ENCODE results near the gene GPC5.
"Not testable (repeated sequence)": the region's sequence is repeated elsewhere in the genome, so short reads cannot be mapped to it uniquely, and the experiment has no call there.

Gene GPC5

GRCh38 chr13:92668157-92668556 is 1269.7 kb downstream of the GPC5 start:
- DNase-seq (ENCODE audit: low spot score), result no peak

GRCh38 chr13:92670096-92670495 is 1271.7 kb downstream of the GPC5 start:
- DNase-seq (ENCODE audit: low spot score), result no peak

- no peak for DNase-seq (ENCODE audit: low spot score)
Observed at GRCh38 chr13:92671821-92672220, 1273.4 kb downstream of the GPC5 start.

GRCh38 chr13:92676246-92676645 is 1277.8 kb downstream of the GPC5 start:
- DNase-seq (ENCODE audit: low spot score), result no peak

GRCh38 chr13:92677571-92677970 is 1279.2 kb downstream of the GPC5 start:
- DNase-seq (ENCODE audit: low spot score), result no peak

- DNase-seq (ENCODE audit: low spot score), result no peak
Observed at GRCh38 chr13:92679602-92680001, 1281.2 kb downstream of the GPC5 start.

- no peak for DNase-seq (ENCODE audit: low spot score)
Observed at GRCh38 chr13:92681239-92681638, 1282.8 kb downstream of the GPC5 start.

- DNase-seq (ENCODE audit: low spot score), result no peak
Observed at GRCh38 chr13:92682832-92683517, 1284.6 kb downstream of the GPC5 start.

- no peak for DNase-seq (ENCODE audit: low spot score)
Observed at GRCh38 chr13:92694047-92694446, 1295.6 kb downstream of the GPC5 start.

- not testable (repeated sequence) for DNase-seq (ENCODE audit: low spot score)
Observed at GRCh38 chr13:92695827-92696226, 1297.4 kb downstream of the GPC5 start.

- no peak for DNase-seq (ENCODE audit: low spot score)
Observed at GRCh38 chr13:92716749-92717148, 1318.3 kb downstream of the GPC5 start.

GRCh38 chr13:92717857-92718256 is 1319.4 kb downstream of the GPC5 start:
- DNase-seq (ENCODE audit: low spot score), result no peak

- DNase-seq (ENCODE audit: low spot score), result no peak
Observed at GRCh38 chr13:92719868-92720267, 1321.4 kb downstream of the GPC5 start.

GRCh38 chr13:92721620-92722019 is 1323.2 kb downstream of the GPC5 start:
- no peak for DNase-seq (ENCODE audit: low spot score)

GRCh38 chr13:92727118-92727517 is 1328.7 kb downstream of the GPC5 start:
- no peak for DNase-seq (ENCODE audit: low spot score)

GRCh38 chr13:92734068-92734467 is 1335.6 kb downstream of the GPC5 start:
- DNase-seq (ENCODE audit: low spot score), result no peak

GRCh38 chr13:92734545-92734944 is 1336.1 kb downstream of the GPC5 start:
- DNase-seq (ENCODE audit: low spot score), result no peak

- no peak for DNase-seq (ENCODE audit: low spot score)
Observed at GRCh38 chr13:92735909-92736308, 1337.5 kb downstream of the GPC5 start.

- no peak for DNase-seq (ENCODE audit: low spot score)
Observed at GRCh38 chr13:92739306-92739818, 1340.9 kb downstream of the GPC5 start.

- no peak for DNase-seq (ENCODE audit: low spot score)
Observed at GRCh38 chr13:92743992-92744391, 1345.6 kb downstream of the GPC5 start.

- DNase-seq (ENCODE audit: low spot score), result no peak
Observed at GRCh38 chr13:92745258-92745657, 1346.8 kb downstream of the GPC5 start.

- not testable (repeated sequence) for DNase-seq (ENCODE audit: low spot score)
Observed at GRCh38 chr13:92752705-92753104, 1354.3 kb downstream of the GPC5 start.

GRCh38 chr13:92761710-92762109 is 1363.3 kb downstream of the GPC5 start:
- no peak for DNase-seq (ENCODE audit: low spot score)

GRCh38 chr13:92767468-92767867 is 1369.0 kb downstream of the GPC5 start:
- no peak for DNase-seq (ENCODE audit: low spot score)

Data from putamen (tissue), 1 donor.